Renal cortex interstitium (tissue), 3 donors: ENCODE results near the gene C14orf119. TPM values are rescaled to one million over a fixed set of nuclear protein-coding genes. Genes with fewer than 3 reads are reported as not detected.

ENCODE experiments used
- polyA plus RNA-seq, 3 donors: library from polyadenylated mRNA; unstranded; fragments of 120-200 nt; gene quantifications; one replicate each; pipeline ENCODE4 v1.2.1, GENCODE V29; 2013; ENCODE audit not compliant: insufficient read length in 3 of 3

C14orf119 gene
- polyA plus RNA-seq, 3 donors = 68.8 to 88.5 (median 86.0) TPM

Other genes with a start within 250 kb of the C14orf119 start
- gene LRP10, start 223.8 kb upstream of the C14orf119 start, polyA plus RNA-seq = 10 to 100 TPM; 71.4 to 94.4 (median 83.1) TPM
- 1 to 10 TPM; 1.5 to 1.9 (median 1.5) TPM for gene REM2, start 212.3 kb upstream of the C14orf119 start, polyA plus RNA-seq
- gene RBM23, start 176.4 kb upstream of the C14orf119 start, polyA plus RNA-seq = 100 to 1,000 TPM; 111 to 140 (median 120) TPM
- 100 to 1,000 TPM; 147 to 158 (median 149) TPM for gene PRMT5, start 166.1 kb upstream of the C14orf119 start, polyA plus RNA-seq
- gene HAUS4, start 138.4 kb upstream of the C14orf119 start, polyA plus RNA-seq = 10 to 100 TPM; 53.3 to 58.6 (median 57.0) TPM
- 100 to 1,000 TPM in 1 of 3 donors, 10 to 100 TPM in 2; 80.7 to 100 (median 95.1) TPM for gene AJUBA, start 113.0 kb upstream of the C14orf119 start, polyA plus RNA-seq
- 10 to 100 TPM; 18.5 to 24.4 (median 19.0) TPM for gene C14orf93, start 85.4 kb upstream of the C14orf119 start, polyA plus RNA-seq
- 100 to 1,000 TPM; 203 to 259 (median 237) TPM for gene PSMB5, start 60.6 kb upstream of the C14orf119 start, polyA plus RNA-seq
- not detected for gene PSMB11, start 53.3 kb upstream of the C14orf119 start, polyA plus RNA-seq
- 10 to 100 TPM; 21.7 to 37.3 (median 29.0) TPM for gene CDH24, start 38.0 kb upstream of the C14orf119 start, polyA plus RNA-seq
- gene ACIN1, start 369 bp upstream of the C14orf119 start, polyA plus RNA-seq = 100 to 1,000 TPM; 253 to 342 (median 271) TPM
- gene CIROP, start 9.5 kb downstream of the C14orf119 start, polyA plus RNA-seq = not detected
- under 1 TPM; 0.15 to 0.22 (median 0.16) TPM for gene CEBPE, start 23.8 kb downstream of the C14orf119 start, polyA plus RNA-seq
- gene SLC7A8, start 88.2 kb downstream of the C14orf119 start, polyA plus RNA-seq = 100 to 1,000 TPM in 1 of 3 donors, 10 to 100 TPM in 2; 75.9 to 120 (median 82.9) TPM
- gene RNF212B, start 142.4 kb downstream of the C14orf119 start, polyA plus RNA-seq = 1 to 10 TPM; 1.0 to 1.8 (median 1.1) TPM
- 10 to 100 TPM; 27.8 to 29.8 (median 27.9) TPM for gene HOMEZ, start 190.6 kb downstream of the C14orf119 start, polyA plus RNA-seq
- gene PPP1R3E, start 207.4 kb downstream of the C14orf119 start, polyA plus RNA-seq = 10 to 100 TPM; 23.1 to 37.8 (median 28.2) TPM
- 10 to 100 TPM; 41.3 to 49.8 (median 41.7) TPM for gene BCL2L2, start 211.3 kb downstream of the C14orf119 start, polyA plus RNA-seq
- 100 to 1,000 TPM; 274 to 348 (median 280) TPM for gene PABPN1, start 226.0 kb downstream of the C14orf119 start, polyA plus RNA-seq